Measurements from ENCODE around the gene RIMBP2. TPM values are rescaled to one million over a fixed set of nuclear protein-coding genes. Genes with fewer than 3 reads are reported as not detected.

Gene RIMBP2
- polyA plus RNA-seq, 1 donor from 2014 or later = 14.6 TPM

- no peak overlapping the region for H3K27ac ChIP-seq (ENCODE audit: low read length)
- TF ChIP-seq, protein P1, sequence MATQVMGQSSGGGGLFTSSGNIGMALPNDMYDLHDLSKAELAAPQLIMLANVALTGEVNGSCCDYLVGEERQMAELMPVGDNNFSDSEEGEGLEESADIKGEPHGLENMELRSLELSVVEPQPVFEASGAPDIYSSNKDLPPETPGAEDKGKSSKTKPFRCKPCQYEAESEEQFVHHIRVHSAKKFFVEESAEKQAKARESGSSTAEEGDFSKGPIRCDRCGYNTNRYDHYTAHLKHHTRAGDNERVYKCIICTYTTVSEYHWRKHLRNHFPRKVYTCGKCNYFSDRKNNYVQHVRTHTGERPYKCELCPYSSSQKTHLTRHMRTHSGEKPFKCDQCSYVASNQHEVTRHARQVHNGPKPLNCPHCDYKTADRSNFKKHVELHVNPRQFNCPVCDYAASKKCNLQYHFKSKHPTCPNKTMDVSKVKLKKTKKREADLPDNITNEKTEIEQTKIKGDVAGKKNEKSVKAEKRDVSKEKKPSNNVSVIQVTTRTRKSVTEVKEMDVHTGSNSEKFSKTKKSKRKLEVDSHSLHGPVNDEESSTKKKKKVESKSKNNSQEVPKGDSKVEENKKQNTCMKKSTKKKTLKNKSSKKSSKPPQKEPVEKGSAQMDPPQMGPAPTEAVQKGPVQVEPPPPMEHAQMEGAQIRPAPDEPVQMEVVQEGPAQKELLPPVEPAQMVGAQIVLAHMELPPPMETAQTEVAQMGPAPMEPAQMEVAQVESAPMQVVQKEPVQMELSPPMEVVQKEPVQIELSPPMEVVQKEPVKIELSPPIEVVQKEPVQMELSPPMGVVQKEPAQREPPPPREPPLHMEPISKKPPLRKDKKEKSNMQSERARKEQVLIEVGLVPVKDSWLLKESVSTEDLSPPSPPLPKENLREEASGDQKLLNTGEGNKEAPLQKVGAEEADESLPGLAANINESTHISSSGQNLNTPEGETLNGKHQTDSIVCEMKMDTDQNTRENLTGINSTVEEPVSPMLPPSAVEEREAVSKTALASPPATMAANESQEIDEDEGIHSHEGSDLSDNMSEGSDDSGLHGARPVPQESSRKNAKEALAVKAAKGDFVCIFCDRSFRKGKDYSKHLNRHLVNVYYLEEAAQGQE (IDR thresholded peaks at IDR 0.05; ENCODE audit: borderline replicate concordance) = no peak
- TF ChIP-seq, protein P2, sequence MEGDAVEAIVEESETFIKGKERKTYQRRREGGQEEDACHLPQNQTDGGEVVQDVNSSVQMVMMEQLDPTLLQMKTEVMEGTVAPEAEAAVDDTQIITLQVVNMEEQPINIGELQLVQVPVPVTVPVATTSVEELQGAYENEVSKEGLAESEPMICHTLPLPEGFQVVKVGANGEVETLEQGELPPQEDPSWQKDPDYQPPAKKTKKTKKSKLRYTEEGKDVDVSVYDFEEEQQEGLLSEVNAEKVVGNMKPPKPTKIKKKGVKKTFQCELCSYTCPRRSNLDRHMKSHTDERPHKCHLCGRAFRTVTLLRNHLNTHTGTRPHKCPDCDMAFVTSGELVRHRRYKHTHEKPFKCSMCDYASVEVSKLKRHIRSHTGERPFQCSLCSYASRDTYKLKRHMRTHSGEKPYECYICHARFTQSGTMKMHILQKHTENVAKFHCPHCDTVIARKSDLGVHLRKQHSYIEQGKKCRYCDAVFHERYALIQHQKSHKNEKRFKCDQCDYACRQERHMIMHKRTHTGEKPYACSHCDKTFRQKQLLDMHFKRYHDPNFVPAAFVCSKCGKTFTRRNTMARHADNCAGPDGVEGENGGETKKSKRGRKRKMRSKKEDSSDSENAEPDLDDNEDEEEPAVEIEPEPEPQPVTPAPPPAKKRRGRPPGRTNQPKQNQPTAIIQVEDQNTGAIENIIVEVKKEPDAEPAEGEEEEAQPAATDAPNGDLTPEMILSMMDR (IDR thresholded peaks at IDR 0.05; ENCODE audit: poor library complexity, severe bottlenecking) = no peak
- TF ChIP-seq TAF1 (IDR thresholded peaks at IDR 0.05; ENCODE audit: low read depth) (no peak), POLR2AphosphoS5 (IDR thresholded peaks at IDR 0.05) (no peak), EZH2 (IDR thresholded peaks at IDR 0.05; ENCODE audit: borderline replicate concordance, insufficient read depth, low read length, poor library complexity, severe bottlenecking) (no peak), MXI1 (conservative IDR thresholded peaks at IDR 0.05; ENCODE audit: poor library complexity, severe bottlenecking) (no peak)
- H3K9ac ChIP-seq (ENCODE audit: low read length) = no peak overlapping the region
- no peak overlapping the region for H3K4me3 ChIP-seq (ENCODE audit: low read length)
- H3K9me2 ChIP-seq (ENCODE audit: insufficient read depth, low read length) = no peaks in the 10 kb centered on the region
- no peak overlapping the region for H3K4me2 ChIP-seq (ENCODE audit: low read length)
- no peaks in the 10 kb centered on the region for H4K20me1 ChIP-seq (ENCODE audit: insufficient read depth)
- H2AFZ ChIP-seq (ENCODE audit: low read depth, low read length) = no peak overlapping the region
- no peaks in the 10 kb centered on the region for H3K79me2 ChIP-seq (replicated peaks; ENCODE audit: insufficient read depth, low read length)
- H3F3A ChIP-seq (ENCODE audit: insufficient read depth, low read length, poor library complexity, severe bottlenecking) = no peaks in the 10 kb centered on the region
- no peaks in the 10 kb centered on the region for H3K36me3 ChIP-seq (ENCODE audit: insufficient read depth, low read length)
- H3K27me3 ChIP-seq (ENCODE audit: insufficient read depth, low read depth, low read length) = no peaks in the 10 kb centered on the region
- H3K9me3 ChIP-seq (ENCODE audit: low read length) = no peaks in the 10 kb centered on the region
Observed at GRCh38 chr12:130606231-130606630, 109.9 kb downstream of the RIMBP2 start.

DNA sequence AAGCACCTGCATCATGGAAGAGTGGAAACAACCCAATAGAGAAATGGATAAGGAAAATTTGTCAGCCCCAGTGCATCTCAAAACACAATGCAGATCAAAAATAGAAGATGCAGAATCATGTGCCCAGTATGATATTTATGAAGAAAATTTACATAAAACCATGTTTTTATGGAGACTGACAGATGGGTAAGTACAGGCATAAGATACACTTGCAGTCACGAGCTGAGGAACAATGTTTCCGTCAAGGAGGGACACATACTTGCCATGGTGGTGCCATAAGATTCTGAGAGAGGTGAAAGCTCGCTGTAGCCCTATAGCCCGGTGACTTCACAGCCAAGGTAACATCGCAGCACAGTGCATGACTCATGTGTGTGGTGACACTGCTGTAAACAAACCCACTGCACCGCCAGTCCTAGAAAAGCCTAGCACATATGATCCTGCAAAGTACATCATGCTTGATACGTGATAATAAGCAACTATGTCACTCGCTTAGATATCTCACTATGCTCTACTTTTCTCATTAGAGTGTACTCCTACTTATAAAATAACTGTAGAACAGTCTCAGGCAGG lies 112.6 kb downstream of the RIMBP2 start:
- H2AFZ ChIP-seq (ENCODE audit: low read depth, low read length) = no peak overlapping the region

More for the DNA sequence above, 112.6 kb downstream of the RIMBP2 start:
- no peak overlapping the region for H3K27ac ChIP-seq (ENCODE audit: low read length)
- no peaks in the 10 kb centered on the region for H3K36me3 ChIP-seq (ENCODE audit: insufficient read depth, low read length)
- no peaks in the 10 kb centered on the region for H3K27me3 ChIP-seq (ENCODE audit: insufficient read depth, low read depth, low read length)
- no peaks in the 10 kb centered on the region for H3K79me2 ChIP-seq (replicated peaks; ENCODE audit: insufficient read depth, low read length)
- no peaks in the 10 kb centered on the region for H4K20me1 ChIP-seq (ENCODE audit: insufficient read depth)
- no peak overlapping the region for H3K9ac ChIP-seq (ENCODE audit: low read length)
- no peaks in the 10 kb centered on the region for H3K9me3 ChIP-seq (ENCODE audit: low read length)
- H3K9me2 ChIP-seq (ENCODE audit: insufficient read depth, low read length) = no peaks in the 10 kb centered on the region
- H3K4me2 ChIP-seq (ENCODE audit: low read length) = no peak overlapping the region
- no peak overlapping the region for H3K4me3 ChIP-seq (ENCODE audit: low read length)
- no peak for TF ChIP-seq RAD21 (conservative IDR thresholded peaks at IDR 0.05)
- TF ChIP-seq TAF1 (IDR thresholded peaks at IDR 0.05; ENCODE audit: low read depth) = no peak
- TF ChIP-seq MXI1 (conservative IDR thresholded peaks at IDR 0.05; ENCODE audit: poor library complexity, severe bottlenecking) = no peak
- TF ChIP-seq, protein P1 (IDR thresholded peaks at IDR 0.05; ENCODE audit: borderline replicate concordance) = no peak
- TF ChIP-seq, protein P2 (IDR thresholded peaks at IDR 0.05; ENCODE audit: poor library complexity, severe bottlenecking) = no peak
- TF ChIP-seq EP300 (conservative IDR thresholded peaks at IDR 0.05; ENCODE audit: poor library complexity, severe bottlenecking) = no peak
- no peak for TF ChIP-seq EZH2 (IDR thresholded peaks at IDR 0.05; ENCODE audit: borderline replicate concordance, insufficient read depth, low read length, poor library complexity, severe bottlenecking)
- no peak for TF ChIP-seq POLR2AphosphoS5 (IDR thresholded peaks at IDR 0.05)
- TF ChIP-seq SMC3 (conservative IDR thresholded peaks at IDR 0.05; ENCODE audit: poor library complexity) = no peak
- H3F3A ChIP-seq (ENCODE audit: insufficient read depth, low read length, poor library complexity, severe bottlenecking) = no peaks in the 10 kb centered on the region

All from neural cell (in vitro differentiated cells).